Stimulated activated CD8-positive, alpha-beta memory T cell treated with anti-CD3 and anti-CD28 coated beads, Interleukin-2, amount 100 ng/mL, for 48 hours (primary cell): ENCODE measurements around the gene PPP4C.
A peak's percentile ranks its signal among the peaks of the same experiment; 100 is the strongest.

Experiments
- DNase-seq, 2 donors: peaks; one replicate each; pipeline ENCODE4 v3.0.0-alpha.2; 2020; ENCODE audit warnings: low read depth in 2 of 2

The PPP4C gene

GRCh38 chr16:30054959-30055553, 20.7 kb upstream of the PPP4C start:
- peak in 1 of 2 donors; percentile 55 for DNase-seq

- DNase-seq = no peak
Observed at GRCh38 chr16:30060346-30060745, 15.4 kb upstream of the PPP4C start.

DNA sequence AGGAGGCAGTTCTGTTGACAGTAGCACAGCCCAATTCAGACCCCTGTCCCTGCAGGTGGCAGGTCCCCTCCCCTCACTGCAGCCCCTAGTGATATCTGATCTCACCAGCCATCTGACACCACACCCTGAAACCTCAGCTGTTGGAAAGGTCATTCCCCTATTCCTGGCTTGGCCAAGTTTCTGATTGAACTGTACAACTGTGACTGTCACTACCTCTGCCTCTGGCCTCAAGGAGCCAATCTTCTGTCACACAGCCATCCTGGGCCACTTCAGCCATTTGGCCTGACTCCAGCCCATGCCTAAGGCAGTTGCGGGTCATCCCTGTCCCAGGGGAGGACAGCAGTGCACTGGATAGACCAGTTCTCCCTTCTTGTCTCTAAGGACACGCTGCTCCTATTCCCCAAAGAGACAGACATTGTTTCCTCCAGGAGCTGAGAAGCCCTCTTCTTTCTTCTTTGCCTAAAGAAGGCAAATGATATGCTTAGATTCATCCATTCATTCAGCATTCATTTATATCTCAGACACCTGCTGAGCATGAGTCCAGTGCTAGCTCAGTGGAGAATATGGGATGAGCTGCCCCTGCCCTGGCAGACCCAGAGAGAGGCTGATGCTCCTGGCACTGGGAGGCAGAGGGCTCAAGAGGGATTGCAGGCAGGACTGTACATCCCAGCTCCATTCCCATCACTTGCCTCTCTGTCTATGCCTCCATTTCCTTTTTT, 14.8 kb upstream of the PPP4C start:
- no peak for DNase-seq

GRCh38 chr16:30063278-30063892, 12.4 kb upstream of the PPP4C start:
- no peak for DNase-seq

- peak; percentile 51 to 56 for DNase-seq
Observed at GRCh38 chr16:30063893-30064728, 11.7 kb upstream of the PPP4C start.

DNA sequence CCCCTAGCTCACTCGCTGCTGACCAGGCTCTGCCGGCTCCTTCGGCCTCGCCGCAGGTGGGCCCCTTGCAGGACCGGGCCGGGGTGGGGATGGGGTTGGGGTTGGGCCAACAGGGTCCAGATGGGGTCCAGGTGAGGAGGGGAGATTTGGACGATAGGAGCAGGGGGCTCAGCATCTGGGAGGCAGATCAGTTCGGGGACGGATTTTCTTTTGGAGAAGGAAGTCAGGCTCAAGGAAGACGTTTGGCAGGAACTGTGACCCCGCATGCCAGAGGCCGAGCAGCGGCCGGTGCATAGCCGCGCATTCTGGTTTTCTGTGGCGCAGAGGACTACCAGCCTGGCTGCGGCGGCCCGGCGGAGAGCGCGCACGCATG, 11.1 kb upstream of the PPP4C start:
- DNase-seq = no peak

DNA sequence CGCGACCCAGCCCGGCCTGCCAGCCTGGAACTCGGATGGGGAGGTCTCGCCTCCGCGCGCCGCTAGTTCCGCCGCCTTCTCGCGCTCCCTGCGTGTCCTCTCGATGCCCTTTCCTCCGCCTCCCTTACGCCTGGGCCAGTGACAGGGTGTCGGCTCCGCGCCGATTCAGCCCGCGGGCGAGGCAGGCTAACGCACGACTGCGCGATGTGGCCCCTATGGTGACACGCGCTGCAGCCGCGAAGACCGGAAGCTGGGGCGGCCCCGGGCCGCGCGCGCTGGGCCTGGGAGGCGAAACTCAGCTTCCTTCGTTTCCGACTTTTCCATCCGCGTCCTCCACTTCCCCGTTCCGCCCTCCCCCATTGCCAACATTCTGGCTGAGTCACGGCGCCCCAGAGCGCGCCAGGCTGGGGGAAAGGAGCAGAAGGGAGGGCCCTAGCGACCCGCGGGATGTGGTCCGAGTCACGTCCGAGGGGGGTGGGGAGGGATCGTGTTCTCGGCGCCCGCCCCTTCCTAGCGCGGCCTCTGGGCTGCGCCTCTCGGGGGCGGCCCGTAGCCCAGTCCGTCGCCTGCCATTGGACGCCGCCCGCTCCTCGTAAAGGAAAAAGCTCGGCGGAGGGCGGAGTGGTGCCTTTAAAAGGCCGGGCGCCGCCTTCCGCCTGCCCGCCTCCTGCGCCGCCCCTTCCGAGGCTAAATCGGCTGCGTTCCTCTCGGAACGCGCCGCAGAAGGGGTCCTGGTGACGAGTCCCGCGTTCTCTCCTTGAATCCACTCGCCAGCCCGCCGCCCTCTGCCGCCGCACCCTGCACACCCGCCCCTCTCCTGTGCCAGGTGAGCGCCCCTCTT, 10.5 kb upstream of the PPP4C start, which contains the start of gene ALDOA:
Gene ALDOA (plus strand): TSS at position 659 of the 841 bp plus-strand sequence. CDS start 1,138 bp downstream, outside the sequence.
- peak; percentile 97 to 98 for DNase-seq

DNA sequence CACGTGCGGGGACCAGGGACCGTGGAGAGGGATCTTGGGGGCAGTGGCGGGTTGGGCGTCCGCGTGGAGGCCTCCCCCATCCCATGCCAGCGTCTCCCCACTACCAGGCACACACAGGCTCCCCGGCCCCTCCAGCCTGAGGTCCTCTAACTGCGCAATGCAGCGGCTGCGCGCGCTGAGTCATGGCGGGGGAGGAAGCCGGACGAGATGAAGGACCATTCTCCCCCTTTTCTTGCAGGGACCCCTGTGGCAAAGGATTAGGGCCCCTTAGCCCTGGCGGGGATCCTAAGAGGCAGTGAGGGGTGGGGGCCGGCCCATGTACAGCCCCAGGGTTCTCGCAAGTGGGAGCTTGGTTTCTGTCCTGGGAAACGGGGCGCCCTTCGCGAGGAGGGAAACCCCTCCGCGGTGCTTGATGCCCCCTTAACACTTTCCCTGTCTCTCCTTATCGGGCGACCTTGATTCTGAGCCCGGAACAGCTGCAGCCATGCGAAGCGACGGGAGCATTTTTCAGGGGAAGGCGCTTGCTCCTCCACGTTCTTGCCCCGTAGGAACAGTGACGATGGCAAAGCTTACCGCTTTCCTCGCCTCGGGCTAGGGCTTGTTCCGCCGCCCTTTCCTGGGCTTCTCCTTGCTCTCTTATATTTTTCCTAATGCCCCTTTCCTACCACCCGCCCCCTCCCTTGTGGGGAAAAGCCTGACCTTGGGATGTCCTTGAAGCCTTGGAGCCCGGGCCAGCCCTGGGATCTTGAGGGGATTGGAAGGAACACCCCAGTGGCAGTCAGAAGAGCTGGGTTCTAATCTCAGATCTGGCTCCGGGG, 9.6 kb upstream of the PPP4C start:
- DNase-seq = peak in 1 of 2 donors; percentile 21

GRCh38 chr16:30066761-30067583, 8.8 kb upstream of the PPP4C start:
- DNase-seq = no peak

DNA sequence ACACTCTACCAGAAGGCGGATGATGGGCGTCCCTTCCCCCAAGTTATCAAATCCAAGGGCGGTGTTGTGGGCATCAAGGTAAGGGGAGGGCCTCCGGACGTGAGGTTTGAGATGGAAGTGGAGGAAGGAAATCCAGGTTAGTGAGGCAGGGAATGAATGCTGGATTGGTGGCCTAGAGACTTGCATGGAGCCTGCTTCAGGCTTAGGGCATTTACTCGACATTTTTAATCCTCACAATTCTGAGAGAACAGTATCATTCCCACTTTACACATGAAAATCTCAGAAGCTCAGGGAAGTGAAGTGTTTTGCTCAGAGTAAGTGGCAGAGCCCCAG, 8.2 kb upstream of the PPP4C start:
- no peak for DNase-seq

DNA sequence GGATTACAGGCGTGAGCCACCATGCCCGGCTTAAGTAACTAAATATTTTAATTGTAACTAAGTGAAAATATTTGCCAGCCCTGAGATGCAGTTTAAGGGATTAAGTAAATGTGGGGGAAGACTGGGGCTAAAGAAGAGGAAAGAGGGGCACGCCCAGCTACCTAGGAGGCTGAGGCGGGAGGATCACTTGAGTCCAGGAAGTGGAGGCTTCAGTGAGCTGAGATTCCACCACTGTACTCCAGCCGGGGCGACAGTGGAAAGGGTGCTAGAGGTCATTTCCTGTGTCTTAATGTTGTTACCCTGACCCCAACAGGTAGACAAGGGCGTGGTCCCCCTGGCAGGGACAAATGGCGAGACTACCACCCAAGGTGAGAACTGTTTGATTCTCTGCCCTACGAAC, 7.5 kb upstream of the PPP4C start:
- DNase-seq = no peak

GRCh38 chr16:30068750-30069610, 6.8 kb upstream of the PPP4C start:
- peak in 1 of 2 donors; percentile 38 for DNase-seq

DNA sequence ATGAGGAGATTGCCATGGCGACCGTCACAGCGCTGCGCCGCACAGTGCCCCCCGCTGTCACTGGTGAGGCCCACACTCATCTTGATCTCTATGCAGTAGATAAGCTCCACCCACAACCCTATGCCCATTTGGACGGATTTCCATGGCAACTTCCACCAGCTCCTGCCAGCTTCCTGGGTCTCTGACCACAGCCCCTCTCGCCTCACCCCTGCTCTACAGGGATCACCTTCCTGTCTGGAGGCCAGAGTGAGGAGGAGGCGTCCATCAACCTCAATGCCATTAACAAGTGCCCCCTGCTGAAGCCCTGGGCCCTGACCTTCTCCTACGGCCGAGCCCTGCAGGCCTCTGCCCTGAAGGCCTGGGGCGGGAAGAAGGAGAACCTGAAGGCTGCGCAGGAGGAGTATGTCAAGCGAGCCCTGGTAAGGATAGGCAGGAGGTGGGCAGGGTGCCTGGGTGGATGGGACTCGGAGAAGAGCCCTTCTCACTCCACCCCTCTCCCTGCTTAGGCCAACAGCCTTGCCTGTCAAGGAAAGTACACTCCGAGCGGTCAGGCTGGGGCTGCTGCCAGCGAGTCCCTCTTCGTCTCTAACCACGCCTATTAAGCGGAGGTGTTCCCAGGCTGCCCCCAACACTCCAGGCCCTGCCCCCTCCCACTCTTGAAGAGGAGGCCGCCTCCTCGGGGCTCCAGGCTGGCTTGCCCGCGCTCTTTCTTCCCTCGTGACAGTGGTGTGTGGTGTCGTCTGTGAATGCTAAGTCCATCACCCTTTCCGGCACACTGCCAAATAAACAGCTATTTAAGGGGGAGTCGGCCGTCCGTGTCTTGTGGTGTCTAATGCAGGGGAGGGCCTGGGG, 6.0 kb upstream of the PPP4C start:
- DNase-seq = no peak

- no peak for DNase-seq
Observed at GRCh38 chr16:30070490-30070889, 5.3 kb upstream of the PPP4C start.

DNA sequence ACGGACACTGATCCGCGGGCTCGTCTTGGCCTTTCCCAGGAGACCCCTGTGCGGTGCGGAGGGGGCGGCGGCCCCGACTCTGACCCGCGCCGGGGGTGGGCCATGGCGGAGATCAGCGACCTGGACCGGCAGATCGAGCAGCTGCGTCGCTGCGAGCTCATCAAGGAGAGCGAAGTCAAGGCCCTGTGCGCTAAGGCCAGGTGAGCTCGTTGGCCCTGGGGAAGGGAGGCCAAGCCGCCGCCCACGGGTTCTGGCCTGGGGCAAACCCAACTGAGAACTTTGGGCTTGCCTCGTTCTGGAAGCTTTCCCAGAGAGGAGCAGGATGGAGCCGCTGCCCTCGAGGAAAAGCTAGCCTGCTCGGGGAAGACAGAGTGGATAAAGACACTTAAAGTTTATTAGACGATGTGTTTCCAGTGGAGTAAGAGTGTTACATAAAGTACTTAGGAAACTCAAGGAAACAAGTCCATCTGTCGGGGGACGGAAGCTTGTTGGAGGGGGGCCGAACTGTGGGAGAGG, 540 bp downstream of the PPP4C start:
- no peak for DNase-seq

DNA sequence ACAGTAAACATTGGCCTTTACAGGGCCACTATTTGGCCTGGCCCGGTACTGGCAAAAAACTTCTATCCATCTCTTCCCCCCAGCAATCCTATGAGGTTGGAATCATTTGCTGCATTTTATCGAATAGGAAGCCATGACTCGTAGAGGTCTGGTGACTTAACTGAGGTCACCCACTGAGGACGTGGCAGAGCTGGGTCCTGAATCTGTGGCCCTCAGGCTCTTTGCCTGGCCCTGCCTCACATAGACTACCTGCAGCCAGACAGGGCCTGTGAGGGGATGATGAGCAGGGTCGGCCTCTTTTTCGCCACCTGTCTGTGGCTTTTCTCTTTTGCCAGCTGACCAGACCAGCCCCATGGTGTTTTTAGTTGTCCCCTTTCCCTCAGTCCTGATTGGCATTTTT, 1.9 kb downstream of the PPP4C start:
- no peak for DNase-seq

DNA sequence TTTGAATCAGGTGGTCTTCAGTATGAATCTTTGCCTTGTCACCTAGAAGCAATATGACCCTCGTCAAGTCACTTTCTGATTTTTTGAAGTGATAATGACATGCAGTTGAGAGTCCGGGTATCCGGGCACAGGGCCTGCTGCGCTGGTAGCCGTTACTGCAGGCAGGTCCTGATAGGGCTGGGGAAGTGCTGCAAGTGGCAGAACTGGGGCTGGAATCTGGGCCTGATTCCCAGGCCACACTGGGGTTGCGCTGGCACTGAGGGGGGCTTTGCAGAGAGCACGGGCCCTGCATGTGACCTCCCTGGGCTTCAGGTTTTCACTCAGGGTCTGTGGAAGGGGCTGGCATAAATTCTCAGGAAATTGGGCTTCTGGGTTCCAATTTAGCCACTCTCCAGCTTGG, 3.0 kb downstream of the PPP4C start:
- DNase-seq = no peak

DNA sequence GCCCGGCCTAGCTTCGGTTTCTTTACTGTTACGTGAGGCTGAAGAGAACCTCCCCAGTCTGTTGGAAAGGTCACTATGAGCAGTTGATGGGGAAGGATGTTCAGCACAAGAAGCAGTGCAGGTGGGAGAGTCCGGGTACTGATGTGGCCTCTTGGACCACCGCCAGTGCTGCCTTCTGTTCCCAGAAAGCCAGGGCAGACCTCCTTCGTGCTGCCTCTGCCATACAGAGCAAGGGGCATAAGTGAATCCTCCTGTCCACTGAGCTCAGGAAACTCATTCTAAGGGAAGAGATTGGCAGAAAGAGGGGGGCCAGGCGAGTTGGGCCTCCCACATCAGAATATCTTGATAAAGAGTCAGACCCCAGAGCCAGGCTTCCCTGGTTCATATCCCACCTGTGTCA, 3.7 kb downstream of the PPP4C start:
- DNase-seq = no peak
